ENCODE results near the gene CPTP.

CPTP gene

GRCh38 chr1:1324524-1325287, at the start of gene CPTP, which contains the start of gene INTS11:
CPTP (plus strand) TSS chr1:1324802; CDS start chr1:1326911, 2,109 bp downstream.
INTS11 (minus strand) TSS chr1:1324660; CDS start chr1:1324608, 52 bp downstream.
- DNase-seq (ENCODE audit: low spot score), result peak; percentile 85

GRCh38 chr1:1274931-1275431, 49.6 kb upstream of the CPTP start:
- DNase-seq (ENCODE audit: low spot score), result no peak

- DNase-seq (ENCODE audit: low spot score), result no peak
Observed at GRCh38 chr1:1275836-1276235, 48.8 kb upstream of the CPTP start.

- DNase-seq (ENCODE audit: low spot score), result no peak
Observed at GRCh38 chr1:1278620-1279019, 46.0 kb upstream of the CPTP start.

- no peak for DNase-seq (ENCODE audit: low spot score)
Observed at GRCh38 chr1:1279028-1279427, 45.6 kb upstream of the CPTP start.

GRCh38 chr1:1280782-1281481, 43.7 kb upstream of the CPTP start:
- DNase-seq (ENCODE audit: low spot score), result no peak

GRCh38 chr1:1281533-1282321, 42.9 kb upstream of the CPTP start:
- DNase-seq (ENCODE audit: low spot score), result peak; percentile 44

- no peak for DNase-seq (ENCODE audit: low spot score)
Observed at GRCh38 chr1:1282998-1283397, 41.6 kb upstream of the CPTP start.

- peak; percentile 11 for DNase-seq (ENCODE audit: low spot score)
Observed at GRCh38 chr1:1283821-1284220, 40.8 kb upstream of the CPTP start.

GRCh38 chr1:1284221-1285101, 40.1 kb upstream of the CPTP start:
- no peak for DNase-seq (ENCODE audit: low spot score)

GRCh38 chr1:1285102-1285571, 39.5 kb upstream of the CPTP start:
- DNase-seq (ENCODE audit: low spot score), result no peak

GRCh38 chr1:1285611-1286311, 38.8 kb upstream of the CPTP start:
- DNase-seq (ENCODE audit: low spot score), result no peak

- DNase-seq (ENCODE audit: low spot score), result no peak
Observed at GRCh38 chr1:1286313-1287261, 38.0 kb upstream of the CPTP start.

GRCh38 chr1:1287288-1288110, 37.1 kb upstream of the CPTP start:
- DNase-seq (ENCODE audit: low spot score), result no peak

GRCh38 chr1:1290238-1290731, 34.3 kb upstream of the CPTP start:
- peak; percentile 21 for DNase-seq (ENCODE audit: low spot score)

- no peak for DNase-seq (ENCODE audit: low spot score)
Observed at GRCh38 chr1:1291023-1291528, 33.5 kb upstream of the CPTP start.

GRCh38 chr1:1291548-1292441, 32.8 kb upstream of the CPTP start:
- DNase-seq (ENCODE audit: low spot score), result peak; percentile 87

Measured in cerebellar cortex (tissue), 1 donor.